ENCODE results near the gene PPDPF. TPM values are rescaled to one million over a fixed set of nuclear protein-coding genes. Genes with fewer than 3 reads are reported as not detected.

Gene PPDPF
- total and polyA plus RNA-seq, 2 of the 8 experiments (the other 6 are each of a cell fraction or from before 2014, with no cell fraction given) = 30.5 to 138 TPM

- no peaks in the 10 kb centered on the region; a peak in 1 of 7 replicates for H3K27me3 ChIP-seq (replicated peaks in 1 of 4; ENCODE audit: control insufficient read depth in 3 of 4, extremely low read depth in 1 of 4, insufficient read depth in 3 of 4, low read length in 3 of 4)
- H3K14ac ChIP-seq (ENCODE audit: insufficient read length) = no peak overlapping the region
- H2BK12ac ChIP-seq (ENCODE audit: low read depth, low read length) = no peak overlapping the region
- H3K4me2 ChIP-seq (ENCODE audit: insufficient read depth in 1 of 2, low read depth in 2 of 2, low read length in 2 of 2) = no peak overlapping the region
- ChIA-PET CTCF (ENCODE audit: partially characterized antibody) (interaction anchor here (0.9 to 2.2 kb wide), 8 partner anchors 9 to 377 kb away, joined by 3 to 9 read pairs (median 4); partner anchors contain the start of gene PTK6), POLR2A (ENCODE audit: partially characterized antibody) (no interaction called here)
- no peak overlapping the region for H3K9ac ChIP-seq (replicated peaks in 1 of 4; ENCODE audit: extremely low read depth in 1 of 4, low read depth in 3 of 4, low read length in 3 of 4)
- no peak overlapping the region for H4K5ac ChIP-seq (ENCODE audit: insufficient read length, low read depth, low read length)
- H2BK5ac ChIP-seq (ENCODE audit: low read depth, low read length) = no peak overlapping the region
- H4K91ac ChIP-seq (replicated peaks; ENCODE audit: insufficient read length, low read length) = no peak overlapping the region
- H2BK20ac ChIP-seq (ENCODE audit: low read length) = no peak overlapping the region
- H3K9me3 ChIP-seq (ENCODE audit: insufficient read depth in 2 of 2, low read depth in 1 of 2, low read length in 1 of 2) = no peaks in the 10 kb centered on the region
- H2AFZ ChIP-seq (ENCODE audit: low read length) = no peak overlapping the region
- no peak overlapping the region for H3K56ac ChIP-seq (replicated peaks; ENCODE audit: insufficient read length, low read depth, low read length)
- FAIRE-seq = no peak
- no peak overlapping the region; the same call in 1 of the 2 replicates for H4K8ac ChIP-seq (ENCODE audit: extremely low read depth, insufficient read depth, low read length)
- DNase-seq (ENCODE audit: low read depth in 1 of 2, low spot score in 2 of 2) = no peak
- peaks cover 0 to 1% of the 10 kb centered on the region in 2 experiments for H4K20me1 ChIP-seq (replicated peaks in 1 of 2; ENCODE audit: control insufficient read depth in 1 of 2, insufficient read depth in 2 of 2, low read length in 2 of 2)
- H2BK15ac ChIP-seq (ENCODE audit: low read length) = no peak overlapping the region
- no peak overlapping the region for H3K23ac ChIP-seq (ENCODE audit: insufficient read length)
- no peak overlapping the region for H3K27ac ChIP-seq (ENCODE audit: low read depth, low read length)
- no peaks in the 10 kb centered on the region; a peak in 1 of 8 replicates for H3K36me3 ChIP-seq (ENCODE audit: control insufficient read depth in 2 of 4, insufficient read depth in 4 of 4, low read length in 3 of 4)
- no peak overlapping the region for H2BK120ac ChIP-seq (replicated peaks; ENCODE audit: low read depth, low read length)
- no peaks in the 10 kb centered on the region for H3K79me2 ChIP-seq (ENCODE audit: control insufficient read depth in 1 of 2, insufficient read depth in 2 of 2, low read length in 2 of 2)
- H2AK5ac ChIP-seq (ENCODE audit: low read depth, low read length) = no peak overlapping the region
- no peak overlapping the region for H3K18ac ChIP-seq (ENCODE audit: extremely low read depth, low read length)
- 90% methylated on average over 5 of the region's 19 CpGs; no CpG with 5 or more reads in 1 of the 2 experiments for WGBS, 2 experiments (ENCODE audit: extremely low coverage in 1 of 2, insufficient coverage in 1 of 2, insufficient read length in 1 of 2, insufficient replicate concordance in 2 of 2, low coverage in 1 of 2, low lambda C conversion rate in 2 of 2, missing lambda C conversion rate in 1 of 2)
- no peak overlapping the region for H3K4me3 ChIP-seq (ENCODE audit: extremely low read depth in 1 of 4, insufficient read depth in 2 of 4, low read depth in 3 of 4, low read length in 4 of 4)
- no peak overlapping the region for H3K4ac ChIP-seq (replicated peaks; ENCODE audit: insufficient read length, low read depth, low read length)
- H3K4me1 ChIP-seq (replicated peaks in 1 of 4; ENCODE audit: control insufficient read depth in 3 of 4, insufficient read depth in 4 of 4, low read length in 3 of 4) = peaks cover 0 to 17% (median 12%) of the 10 kb centered on the region in 4 experiments; a peak in 6 of 7 replicates
- H3K23me2 ChIP-seq (ENCODE audit: low read depth, low read length) = peaks cover 4% of the 10 kb centered on the region; the same call in 1 of the 2 replicates
- H3K79me1 ChIP-seq (ENCODE audit: low read depth, low read length) = no peaks in the 10 kb centered on the region
- TF ChIP-seq TAF7 (optimal IDR thresholded peaks at IDR 0.05; ENCODE audit: borderline replicate concordance, low read depth, low read length) (no peak), CHD1 (IDR thresholded peaks at IDR 0.05; ENCODE audit: low read depth, low read length) (no peak), TBP (IDR thresholded peaks at IDR 0.05; ENCODE audit: low read depth, low read length) (no peak), BACH1 (IDR thresholded peaks at IDR 0.05; ENCODE audit: low read length) (no peak), SP1 (IDR thresholded peaks at IDR 0.05; ENCODE audit: low read depth, low read length) (no peak), CHD2 (IDR thresholded peaks at IDR 0.05; ENCODE audit: low read length) (no peak), HDAC6 (IDR thresholded peaks at IDR 0.05; ENCODE audit: low read depth, low read length) (no peak), TAF1 (IDR thresholded peaks at IDR 0.05; ENCODE audit: low read depth, low read length) (no peak), EZH2 (IDR thresholded peaks at IDR 0.05; ENCODE audit: low read depth, low read length, severe bottlenecking) (no peak), BRCA1 (IDR thresholded peaks at IDR 0.05; ENCODE audit: low read depth, low read length) (no peak), JUND (IDR thresholded peaks at IDR 0.05; ENCODE audit: low read length) (no peak), CTBP2 (IDR thresholded peaks at IDR 0.05; ENCODE audit: borderline replicate concordance, insufficient read depth, insufficient read length, low read length) (no peak), MAFK (IDR thresholded peaks at IDR 0.05; ENCODE audit: low read depth, low read length) (no peak), TCF12 (IDR thresholded peaks at IDR 0.05; ENCODE audit: low read depth, low read length) (no peak)
- TF ChIP-seq, protein P1, sequence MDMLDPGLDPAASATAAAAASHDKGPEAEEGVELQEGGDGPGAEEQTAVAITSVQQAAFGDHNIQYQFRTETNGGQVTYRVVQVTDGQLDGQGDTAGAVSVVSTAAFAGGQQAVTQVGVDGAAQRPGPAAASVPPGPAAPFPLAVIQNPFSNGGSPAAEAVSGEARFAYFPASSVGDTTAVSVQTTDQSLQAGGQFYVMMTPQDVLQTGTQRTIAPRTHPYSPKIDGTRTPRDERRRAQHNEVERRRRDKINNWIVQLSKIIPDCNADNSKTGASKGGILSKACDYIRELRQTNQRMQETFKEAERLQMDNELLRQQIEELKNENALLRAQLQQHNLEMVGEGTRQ (IDR thresholded peaks at IDR 0.05; ENCODE audit: low read length) = no peak
These were observed 36.9 kb downstream of the PPDPF start for GRCh38 chr20:63557481-63557891.

All from H1 (cell line).